Esophagus muscularis mucosa (tissue), 3 donors: ENCODE results near the gene ZNF385D.

ENCODE experiments used
- POLR2A ChIP-seq: fragments of 450-650 bp; IDR thresholded peaks from one replicate; pipeline ENCODE4 v1.6.1; 2017; ENCODE audit warnings: antibody characterized with exemption, moderate library complexity, mild to moderate bottlenecking, low read depth
- POLR2AphosphoS5 ChIP-seq, 2 donors: sonication (generic); formaldehyde crosslinking; IDR thresholded peaks; one replicate each; pipeline ENCODE4 v1.6.1; 2017; ENCODE audit warnings: antibody characterized with exemption in 2 of 2
- TF ChIP-seq, protein P1 (sequence below), 3 experiments: fragments of 200-600 bp in 2 of 3; fragments of 450-650 bp in 1 of 3; sonication (generic) in 2 of 3; IDR thresholded peaks; one replicate each; pipeline ENCODE4 v1.5.1; 2017 to 2019; ENCODE audit warnings: antibody characterized with exemption in 3 of 3, mild to moderate bottlenecking in 2 of 3, moderate library complexity in 1 of 3

DNA sequence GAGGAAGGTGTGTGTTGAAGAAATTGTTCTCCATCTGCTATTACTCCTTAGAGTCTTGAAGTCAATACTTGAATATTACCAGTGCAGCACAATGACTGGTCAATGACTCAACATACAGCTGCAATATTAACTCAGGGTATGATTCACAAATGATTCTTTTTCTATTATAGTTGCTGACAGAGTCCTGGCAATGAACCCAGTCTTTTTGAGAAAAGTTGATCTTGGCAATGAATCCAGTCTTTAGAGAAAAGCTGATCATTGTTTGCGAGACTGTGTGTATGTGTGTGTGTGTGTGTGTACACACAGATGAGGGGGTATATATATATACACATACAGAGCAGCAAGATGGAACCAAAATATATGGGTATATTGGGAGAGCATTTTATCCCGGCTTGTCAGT, 315.1 kb downstream of the ZNF385D start:
- TF ChIP-seq, protein P1, sequence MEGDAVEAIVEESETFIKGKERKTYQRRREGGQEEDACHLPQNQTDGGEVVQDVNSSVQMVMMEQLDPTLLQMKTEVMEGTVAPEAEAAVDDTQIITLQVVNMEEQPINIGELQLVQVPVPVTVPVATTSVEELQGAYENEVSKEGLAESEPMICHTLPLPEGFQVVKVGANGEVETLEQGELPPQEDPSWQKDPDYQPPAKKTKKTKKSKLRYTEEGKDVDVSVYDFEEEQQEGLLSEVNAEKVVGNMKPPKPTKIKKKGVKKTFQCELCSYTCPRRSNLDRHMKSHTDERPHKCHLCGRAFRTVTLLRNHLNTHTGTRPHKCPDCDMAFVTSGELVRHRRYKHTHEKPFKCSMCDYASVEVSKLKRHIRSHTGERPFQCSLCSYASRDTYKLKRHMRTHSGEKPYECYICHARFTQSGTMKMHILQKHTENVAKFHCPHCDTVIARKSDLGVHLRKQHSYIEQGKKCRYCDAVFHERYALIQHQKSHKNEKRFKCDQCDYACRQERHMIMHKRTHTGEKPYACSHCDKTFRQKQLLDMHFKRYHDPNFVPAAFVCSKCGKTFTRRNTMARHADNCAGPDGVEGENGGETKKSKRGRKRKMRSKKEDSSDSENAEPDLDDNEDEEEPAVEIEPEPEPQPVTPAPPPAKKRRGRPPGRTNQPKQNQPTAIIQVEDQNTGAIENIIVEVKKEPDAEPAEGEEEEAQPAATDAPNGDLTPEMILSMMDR (IDR thresholded peaks at IDR 0.05): no peak
- no peak for TF ChIP-seq POLR2A
- no peak for TF ChIP-seq POLR2AphosphoS5 (IDR thresholded peaks at IDR 0.05)
